RWPE2 (cell line): ENCODE measurements around the gene RPL35.
A peak's percentile ranks its signal among the peaks of the same experiment; 100 is the strongest.

Experiments used
- ATAC-seq: fragments of 200-7000 bp; cut with Tn5 transposase; 3 replicates; pipeline ENCODE4 v1.9.1; 2021; ENCODE audit warnings: low read depth
- DNase-seq: peaks from one replicate; pipeline ENCODE4 v3.0.0-alpha.2; 2020; ENCODE audit warnings: low spot score
- H3K27ac ChIP-seq: fragments of 450-650 bp; 2 replicates; pipeline ENCODE4 v1.5.1; 2017; ENCODE audit warnings: mild to moderate bottlenecking; ENCODE audit not compliant: poor library complexity, severe bottlenecking
- H3K27me3 ChIP-seq: fragments of 250-450 bp; sonication (Bioruptor Pico); 2 replicates; pipeline ENCODE4 v1.5.1; 2021; ENCODE audit warnings: mild to moderate bottlenecking, moderate library complexity; ENCODE audit not compliant: insufficient read depth, poor library complexity, severe bottlenecking
- H3K36me3 ChIP-seq: fragments of 250-450 bp; sonication (Bioruptor Pico); 2 replicates; pipeline ENCODE4 v1.5.1; 2020; ENCODE audit warnings: low read depth, mild to moderate bottlenecking, moderate library complexity
- H3K4me1 ChIP-seq: fragments of 250-450 bp; sonication (Bioruptor Pico); 2 replicates; pipeline ENCODE4 v1.5.1; 2021; ENCODE audit warnings: mild to moderate bottlenecking, moderate library complexity; ENCODE audit not compliant: insufficient read depth, poor library complexity, severe bottlenecking
- H3K4me3 ChIP-seq: fragments of 250-450 bp; sonication (Bioruptor Pico); 2 replicates; pipeline ENCODE4 v1.5.1; 2021; ENCODE audit warnings: mild to moderate bottlenecking, moderate library complexity; ENCODE audit not compliant: severe bottlenecking
- H3K9me3 ChIP-seq: fragments of 250-450 bp; sonication (Bioruptor Pico); 2 replicates; pipeline ENCODE4 v1.5.1; 2021; ENCODE audit warnings: mild to moderate bottlenecking, moderate library complexity; ENCODE audit not compliant: severe bottlenecking
- TF ChIP-seq, protein P1 (sequence below): fragments of 450-650 bp; IDR thresholded peaks from one replicate; pipeline ENCODE4 v1.5.1; 2017; ENCODE audit warnings: mild to moderate bottlenecking, moderate library complexity; ENCODE audit not compliant: poor library complexity, severe bottlenecking

The RPL35 gene

DNA sequence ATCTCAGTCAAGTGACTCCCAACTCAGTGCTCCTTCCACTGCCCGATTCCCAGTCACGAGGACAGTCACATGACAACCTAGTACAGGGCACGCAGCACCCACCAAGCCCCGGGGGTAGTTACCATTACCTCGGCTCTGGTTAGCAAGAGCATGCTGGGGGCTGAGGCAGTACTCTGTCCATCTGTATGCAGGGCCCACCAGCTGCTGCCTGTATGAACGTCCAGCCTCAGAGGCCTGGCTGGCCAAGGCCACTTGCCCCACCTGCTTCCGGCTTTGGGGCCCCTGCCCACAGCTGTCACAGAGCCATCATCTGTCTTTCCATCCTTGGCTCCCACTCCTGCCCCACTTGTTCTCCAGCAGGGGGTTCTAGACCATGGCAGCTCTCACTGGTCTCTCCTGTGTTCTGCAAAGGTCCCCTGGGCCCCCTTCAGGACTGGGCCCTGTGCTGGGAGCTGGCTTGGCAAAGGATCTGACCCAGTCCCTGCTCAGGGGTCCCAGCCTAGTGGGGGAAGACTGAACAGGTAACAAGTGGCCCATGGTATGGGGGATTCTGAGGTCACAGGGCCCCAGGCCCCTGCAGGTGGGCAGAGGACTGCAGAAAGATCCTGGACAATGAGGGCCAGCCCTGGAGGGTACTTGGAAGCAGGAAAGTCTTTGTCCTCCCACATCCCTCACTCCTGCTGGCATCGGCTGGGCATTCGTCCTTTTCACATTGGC, 3.3 kb downstream of the RPL35 start:
- Histone ChIP-seq H3K4me3 (no peak overlapping the region), H3K27me3 (no peaks in the 10 kb centered on the region), H3K36me3 (peaks cover 47% of the 10 kb centered on the region), H3K9me3 (no peaks in the 10 kb centered on the region), H3K27ac (no peak overlapping the region), H3K4me1 (peaks cover 6% of the 10 kb centered on the region)
- TF ChIP-seq, protein P1, sequence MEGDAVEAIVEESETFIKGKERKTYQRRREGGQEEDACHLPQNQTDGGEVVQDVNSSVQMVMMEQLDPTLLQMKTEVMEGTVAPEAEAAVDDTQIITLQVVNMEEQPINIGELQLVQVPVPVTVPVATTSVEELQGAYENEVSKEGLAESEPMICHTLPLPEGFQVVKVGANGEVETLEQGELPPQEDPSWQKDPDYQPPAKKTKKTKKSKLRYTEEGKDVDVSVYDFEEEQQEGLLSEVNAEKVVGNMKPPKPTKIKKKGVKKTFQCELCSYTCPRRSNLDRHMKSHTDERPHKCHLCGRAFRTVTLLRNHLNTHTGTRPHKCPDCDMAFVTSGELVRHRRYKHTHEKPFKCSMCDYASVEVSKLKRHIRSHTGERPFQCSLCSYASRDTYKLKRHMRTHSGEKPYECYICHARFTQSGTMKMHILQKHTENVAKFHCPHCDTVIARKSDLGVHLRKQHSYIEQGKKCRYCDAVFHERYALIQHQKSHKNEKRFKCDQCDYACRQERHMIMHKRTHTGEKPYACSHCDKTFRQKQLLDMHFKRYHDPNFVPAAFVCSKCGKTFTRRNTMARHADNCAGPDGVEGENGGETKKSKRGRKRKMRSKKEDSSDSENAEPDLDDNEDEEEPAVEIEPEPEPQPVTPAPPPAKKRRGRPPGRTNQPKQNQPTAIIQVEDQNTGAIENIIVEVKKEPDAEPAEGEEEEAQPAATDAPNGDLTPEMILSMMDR: no peak
- ATAC-seq (no peak), DNase-seq (no peak)

DNA sequence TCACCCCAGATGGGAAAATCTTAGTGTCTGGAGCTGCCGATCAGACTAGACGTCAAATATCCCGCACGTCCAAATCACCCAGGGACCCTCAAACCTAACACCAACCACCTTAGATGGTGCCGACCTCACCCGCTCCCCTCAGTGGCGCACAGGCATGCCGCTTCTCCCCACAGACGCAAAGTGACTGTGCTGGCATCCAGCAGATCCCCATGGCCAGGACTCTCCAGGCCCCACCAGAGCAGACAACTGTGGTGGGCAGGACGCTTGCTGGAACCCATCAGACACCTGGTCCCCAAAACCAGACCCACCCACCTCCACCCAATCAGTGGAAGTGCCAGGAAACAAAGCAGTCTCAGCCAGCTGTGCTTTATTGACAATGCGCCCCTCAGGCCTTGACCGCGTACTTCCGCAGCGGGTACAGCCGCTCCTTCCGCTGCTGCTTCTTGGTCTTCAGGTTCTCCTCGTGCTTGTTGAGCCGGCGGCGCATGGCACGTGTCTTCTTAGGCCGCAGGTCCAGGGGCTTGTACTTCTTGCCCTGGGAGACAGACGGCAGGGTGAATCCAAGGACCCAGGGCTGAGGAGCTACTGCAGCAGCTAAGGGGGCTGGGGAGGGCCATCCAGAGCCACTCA, 4.1 kb downstream of the RPL35 start:
- Histone ChIP-seq H3K27me3 (no peaks in the 10 kb centered on the region), H3K36me3 (peaks cover 47% of the 10 kb centered on the region), H3K9me3 (no peaks in the 10 kb centered on the region), H3K4me3 (no peak overlapping the region), H3K27ac (no peak overlapping the region), H3K4me1 (no peaks in the 10 kb centered on the region)
- no peak for DNase-seq
- TF ChIP-seq, protein P1: no peak
- ATAC-seq: no peak

DNA sequence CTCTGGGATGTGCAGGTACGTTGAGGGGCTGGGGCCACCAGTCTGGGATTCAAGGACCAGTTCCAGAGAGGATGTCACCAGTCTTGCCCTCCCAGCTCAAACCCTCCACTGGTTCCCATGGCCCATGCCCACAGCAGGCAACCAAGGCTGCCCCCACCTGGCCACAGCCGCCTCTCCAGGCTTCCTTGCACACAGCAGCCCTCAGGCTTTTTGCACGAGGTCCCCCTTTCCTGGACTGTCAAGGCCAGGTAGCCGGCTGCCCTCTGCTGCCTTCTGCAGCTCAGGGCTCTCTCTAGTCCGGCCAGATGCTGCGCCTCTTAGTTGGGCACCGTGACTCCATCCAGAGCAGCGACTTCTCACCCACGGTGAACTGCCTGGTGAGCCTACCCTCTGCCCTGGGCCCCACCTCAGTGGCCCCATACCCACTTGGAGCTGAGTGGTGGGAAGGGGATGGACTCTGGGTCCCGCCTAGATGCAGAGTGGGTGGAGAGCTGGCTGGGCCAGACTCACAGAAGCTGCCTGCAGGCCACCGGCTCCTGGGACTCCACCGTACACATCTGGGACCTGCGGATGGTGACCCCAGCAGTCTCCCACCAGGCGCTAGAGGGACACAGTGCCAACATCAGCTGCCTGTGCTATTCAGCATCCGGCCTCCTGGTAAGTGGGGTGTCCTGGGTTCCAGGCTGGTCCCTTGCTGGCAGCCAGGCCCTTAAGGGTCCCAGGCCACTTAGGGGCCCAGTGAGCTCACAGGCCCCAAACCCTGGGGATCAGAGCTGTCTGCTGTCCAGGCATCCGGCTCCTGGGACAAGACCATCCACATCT, 5.6 kb downstream of the RPL35 start:
- Histone ChIP-seq H3K36me3 (peaks cover 43% of the 10 kb centered on the region), H3K4me3 (no peak overlapping the region), H3K27ac (no peak overlapping the region), H3K9me3 (no peaks in the 10 kb centered on the region), H3K27me3 (no peaks in the 10 kb centered on the region), H3K4me1 (no peaks in the 10 kb centered on the region)
- TF ChIP-seq, protein P1: peak; percentile 44
- ATAC-seq (peak; percentile 33), DNase-seq (no peak)

DNA sequence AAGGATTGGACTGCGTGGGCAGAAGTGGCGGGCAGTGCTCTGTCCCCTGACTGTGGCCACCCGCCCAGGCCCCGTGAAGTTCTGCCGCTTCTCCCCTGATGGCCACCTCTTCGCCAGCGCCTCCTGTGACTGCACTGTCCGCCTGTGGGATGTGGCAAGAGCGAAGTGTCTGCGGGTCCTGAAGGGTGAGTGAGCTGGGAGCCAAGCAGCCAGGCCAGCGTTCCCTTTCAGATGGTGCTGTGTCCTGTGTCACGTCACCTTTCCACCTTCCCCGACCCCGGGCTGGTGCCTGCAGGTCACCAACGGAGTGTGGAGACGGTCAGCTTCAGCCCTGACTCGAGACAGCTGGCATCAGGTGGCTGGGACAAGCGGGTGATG, 6.2 kb downstream of the RPL35 start:
- no peak for DNase-seq
- Histone ChIP-seq H3K4me1 (no peaks in the 10 kb centered on the region), H3K27ac (no peak overlapping the region), H3K4me3 (no peak overlapping the region), H3K9me3 (no peaks in the 10 kb centered on the region), H3K36me3 (peaks cover 37% of the 10 kb centered on the region), H3K27me3 (no peaks in the 10 kb centered on the region)
- no peak for ATAC-seq
- TF ChIP-seq, protein P1: no peak
